Measurements from ENCODE around the gene UFD1.

UFD1 gene

DNA sequence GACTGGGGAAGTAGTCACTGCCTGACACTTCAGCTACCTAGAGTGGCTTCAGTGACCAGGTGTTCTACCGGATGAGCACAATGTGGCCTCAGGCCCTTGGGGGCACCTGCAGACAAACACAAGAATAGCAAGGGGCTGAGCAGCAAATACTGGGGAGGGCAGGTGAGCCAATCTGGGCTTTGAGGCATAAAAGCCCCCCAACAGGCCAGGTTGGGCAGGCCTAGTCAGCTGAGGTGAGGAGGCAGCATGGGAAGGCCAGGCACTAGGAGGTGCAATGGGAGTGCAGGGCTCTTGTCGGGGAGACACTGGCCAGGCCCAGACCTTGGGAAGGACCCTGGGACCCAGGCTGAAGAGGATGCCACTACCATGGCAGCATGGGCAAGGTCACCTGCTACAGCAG, 9.0 kb downstream of the UFD1 start:
- H3K27ac ChIP-seq = no peak overlapping the region
- no peak for DNase-seq (ENCODE audit: low spot score)
- H3K4me3 ChIP-seq = no peak overlapping the region
- TF ChIP-seq, protein P1, sequence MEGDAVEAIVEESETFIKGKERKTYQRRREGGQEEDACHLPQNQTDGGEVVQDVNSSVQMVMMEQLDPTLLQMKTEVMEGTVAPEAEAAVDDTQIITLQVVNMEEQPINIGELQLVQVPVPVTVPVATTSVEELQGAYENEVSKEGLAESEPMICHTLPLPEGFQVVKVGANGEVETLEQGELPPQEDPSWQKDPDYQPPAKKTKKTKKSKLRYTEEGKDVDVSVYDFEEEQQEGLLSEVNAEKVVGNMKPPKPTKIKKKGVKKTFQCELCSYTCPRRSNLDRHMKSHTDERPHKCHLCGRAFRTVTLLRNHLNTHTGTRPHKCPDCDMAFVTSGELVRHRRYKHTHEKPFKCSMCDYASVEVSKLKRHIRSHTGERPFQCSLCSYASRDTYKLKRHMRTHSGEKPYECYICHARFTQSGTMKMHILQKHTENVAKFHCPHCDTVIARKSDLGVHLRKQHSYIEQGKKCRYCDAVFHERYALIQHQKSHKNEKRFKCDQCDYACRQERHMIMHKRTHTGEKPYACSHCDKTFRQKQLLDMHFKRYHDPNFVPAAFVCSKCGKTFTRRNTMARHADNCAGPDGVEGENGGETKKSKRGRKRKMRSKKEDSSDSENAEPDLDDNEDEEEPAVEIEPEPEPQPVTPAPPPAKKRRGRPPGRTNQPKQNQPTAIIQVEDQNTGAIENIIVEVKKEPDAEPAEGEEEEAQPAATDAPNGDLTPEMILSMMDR (IDR thresholded peaks at IDR 0.05) = no peak

DNA sequence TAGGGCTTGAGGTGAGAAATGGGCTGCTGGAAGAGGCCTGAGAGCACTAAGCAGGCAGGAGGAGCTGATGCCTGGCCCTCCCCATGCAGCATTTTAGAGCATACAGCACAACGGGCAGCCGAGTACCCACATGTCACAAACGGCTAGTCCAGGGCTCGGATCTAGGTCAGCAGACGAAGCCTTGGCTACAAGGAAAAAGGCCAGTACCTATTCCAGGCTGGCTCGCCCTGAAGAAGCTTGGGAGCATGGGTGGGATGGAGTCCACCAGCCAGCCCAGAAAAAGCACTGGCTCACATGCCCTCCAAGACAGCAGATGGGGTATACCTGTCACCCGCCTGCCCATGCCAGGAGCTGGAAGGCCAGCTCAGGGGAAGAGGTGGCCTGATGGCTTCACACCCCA, 9.6 kb downstream of the UFD1 start:
- no peak for DNase-seq (ENCODE audit: low spot score)
- no peak overlapping the region for H3K27ac ChIP-seq
- no peak overlapping the region for H3K4me3 ChIP-seq
- TF ChIP-seq, protein P1 (IDR thresholded peaks at IDR 0.05) = no peak

DNA sequence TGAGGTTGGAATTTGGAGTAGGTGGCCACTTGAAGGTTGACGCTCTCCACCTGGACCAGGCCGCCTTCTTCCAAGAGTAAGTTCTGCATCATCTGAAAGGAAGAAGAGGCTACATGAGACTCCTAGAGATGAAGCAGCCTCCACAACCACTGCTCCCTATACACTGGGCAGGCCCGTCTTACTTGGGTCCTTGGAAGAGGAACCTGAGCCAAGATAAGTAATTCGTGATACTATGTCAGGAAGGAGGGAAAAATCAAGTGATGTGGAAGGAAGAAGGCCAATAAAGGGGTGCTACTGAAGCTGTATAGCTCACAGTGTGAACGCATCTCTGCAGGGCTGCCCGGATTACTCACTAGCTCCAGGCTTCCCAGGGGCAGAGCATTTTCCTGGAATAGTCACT, 11.1 kb downstream of the UFD1 start:
- no peak overlapping the region for H3K27ac ChIP-seq
- TF ChIP-seq, protein P1 (IDR thresholded peaks at IDR 0.05) = no peak
- DNase-seq (ENCODE audit: low spot score) = no peak

DNA sequence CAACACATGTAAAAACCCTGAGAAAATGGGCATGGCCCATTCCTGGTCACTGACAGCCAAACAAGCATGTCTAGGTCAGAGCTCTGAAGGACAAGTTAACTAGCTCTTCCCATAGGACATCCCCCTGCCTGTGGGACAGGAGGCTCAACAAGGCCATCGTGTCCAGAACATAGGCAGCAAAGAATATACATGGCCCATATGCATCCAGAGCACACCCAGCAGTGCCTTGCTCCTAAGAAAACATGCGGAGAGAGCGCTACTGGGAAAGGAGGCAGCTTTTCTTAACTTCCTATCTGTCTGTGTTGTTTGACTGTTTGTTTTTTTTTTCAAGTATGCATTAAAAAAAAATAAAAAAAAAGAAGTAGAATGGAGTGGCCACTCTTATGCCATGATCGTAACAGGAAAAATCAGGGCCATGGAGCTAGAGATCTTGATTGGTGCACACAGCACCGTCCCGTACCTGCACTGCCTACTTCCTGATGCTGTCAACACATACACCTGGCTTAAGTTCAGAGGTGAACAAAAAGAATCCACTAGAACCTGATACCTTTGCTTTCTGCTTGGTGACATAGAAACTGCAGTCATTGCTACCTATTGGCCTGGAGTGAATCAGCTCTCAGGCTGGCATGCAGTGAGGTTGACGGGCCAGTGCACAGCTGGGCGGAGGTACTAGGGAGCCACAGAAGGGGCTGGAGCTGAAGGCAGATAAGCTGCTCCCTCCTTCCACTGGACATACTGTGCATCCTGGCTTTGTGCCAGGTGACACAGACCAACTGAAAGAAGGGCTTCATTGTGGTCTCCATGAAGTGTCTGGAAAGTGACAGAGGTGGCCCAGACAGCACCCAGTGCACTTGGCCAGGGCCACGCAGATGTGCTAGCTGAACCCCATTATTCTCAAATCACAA, 11.9 kb downstream of the UFD1 start:
- DNase-seq (ENCODE audit: low spot score) = no peak
- Histone ChIP-seq H3K4me3 (no peak overlapping the region), H3K27ac (no peak overlapping the region)
- TF ChIP-seq, protein P1 (IDR thresholded peaks at IDR 0.05) = no peak

More for the DNA sequence above, 11.1 kb downstream of the UFD1 start:
- H3K4me3 ChIP-seq = no peak overlapping the region

DNA sequence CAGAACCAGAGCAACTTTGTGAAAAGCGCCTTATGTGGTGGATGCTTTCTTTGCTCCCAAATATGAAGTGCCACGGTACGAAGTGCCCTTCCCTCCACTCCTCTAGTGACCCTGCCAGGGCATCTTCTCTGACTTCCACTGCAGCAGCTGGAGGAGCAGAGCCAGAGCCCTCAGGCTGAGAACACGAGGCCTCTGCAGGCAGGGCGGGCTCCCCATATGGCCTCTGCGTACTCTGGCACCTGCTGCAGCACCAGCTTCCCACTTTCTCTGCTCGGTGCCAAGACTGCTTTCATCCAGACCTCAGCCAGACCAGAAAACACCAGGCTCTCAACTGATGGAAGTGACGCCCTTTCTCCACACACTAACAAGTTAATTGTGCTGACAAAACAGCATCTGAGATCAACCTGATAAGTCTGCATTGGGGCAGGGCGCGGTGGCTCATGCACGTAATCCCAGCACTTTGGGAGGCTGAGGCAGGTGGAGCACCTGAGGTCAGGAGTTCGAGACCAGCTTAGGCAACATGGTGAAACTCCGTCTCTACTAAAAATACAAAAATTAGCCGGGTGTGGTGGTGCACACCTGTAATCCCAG, 12.8 kb downstream of the UFD1 start:
- TF ChIP-seq, protein P1 (IDR thresholded peaks at IDR 0.05) = no peak
- no peak overlapping the region for H3K4me3 ChIP-seq
- no peak for DNase-seq (ENCODE audit: low spot score)
- H3K27ac ChIP-seq = no peak overlapping the region

DNA sequence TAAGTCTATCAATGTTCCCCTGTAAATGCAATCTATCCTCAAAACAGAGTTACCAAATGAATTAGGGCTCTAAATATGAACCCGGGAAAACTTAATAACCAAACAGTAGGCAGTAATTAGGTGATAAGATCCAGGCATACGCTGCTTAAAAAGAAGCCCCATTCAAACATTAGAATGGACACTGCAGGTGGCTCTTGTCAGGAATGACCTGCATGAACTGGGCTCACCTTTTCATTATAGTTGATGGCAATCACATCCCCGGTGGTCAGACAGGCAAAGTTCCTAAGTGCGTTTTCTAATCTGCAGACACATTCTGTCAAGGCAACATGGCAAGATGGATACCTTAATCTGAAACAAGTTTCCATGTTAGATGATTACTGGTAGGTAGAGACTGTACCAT, 14.0 kb downstream of the UFD1 start:
- TF ChIP-seq, protein P1 (IDR thresholded peaks at IDR 0.05) = no peak
- DNase-seq (ENCODE audit: low spot score) = no peak
- Histone ChIP-seq H3K27ac (no peak overlapping the region), H3K4me3 (no peak overlapping the region)

DNA sequence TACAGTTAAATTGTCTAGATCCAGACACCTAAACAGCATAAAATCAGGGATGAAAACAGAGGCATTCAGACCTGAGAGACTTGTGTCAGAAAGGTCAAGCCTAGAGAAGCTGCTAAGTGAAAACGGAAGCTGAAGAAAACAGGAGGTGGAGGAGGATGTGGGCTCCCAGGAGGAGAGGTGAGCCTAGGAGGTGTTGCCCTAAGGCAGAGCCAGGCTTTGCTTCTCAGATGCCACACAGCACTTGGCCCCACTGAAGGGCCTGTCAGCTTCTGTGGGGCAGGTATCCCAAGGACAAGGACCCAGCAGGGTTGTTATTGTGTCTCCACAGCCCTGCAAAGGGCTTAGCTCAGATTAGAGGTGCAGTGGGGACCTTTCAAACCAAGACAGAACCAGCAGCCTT, 14.4 kb downstream of the UFD1 start:
- TF ChIP-seq, protein P1 (IDR thresholded peaks at IDR 0.05) = no peak
- DNase-seq (ENCODE audit: low spot score) = no peak
- Histone ChIP-seq H3K4me3 (no peak overlapping the region), H3K27ac (no peak overlapping the region)
